SK-N-SH (cell line): ENCODE data around the gene R3HDM2.

ENCODE experiments used
- CHD2 ChIP-seq: fragments of 150-350 bp; IDR thresholded peaks from 2 replicates; pipeline ENCODE4 v1.6.1; 2018; ENCODE audit warnings: low read length; ENCODE audit not compliant: partially characterized antibody
- CTCF ChIP-seq: fragments of 200-600 bp; sonication (generic); IDR thresholded peaks from 2 replicates; pipeline ENCODE4 v1.6.1; 2017; ENCODE audit warnings: antibody characterized with exemption, mild to moderate bottlenecking, moderate library complexity
- EZH2phosphoT487 ChIP-seq: fragments of 200-600 bp; sonication (generic); IDR thresholded peaks from 2 replicates; pipeline ENCODE4 v1.6.1; 2017; ENCODE audit warnings: low read depth, mixed run types, mild to moderate bottlenecking, antibody characterized with exemption, moderate library complexity, borderline replicate concordance
- GATA2 ChIP-seq: sonication (generic); formaldehyde crosslinking; IDR thresholded peaks from 2 replicates; pipeline ENCODE4 v1.5.0; 2020; ENCODE audit warnings: mild to moderate bottlenecking, missing genetic modification reagents
- NFIC ChIP-seq: IDR thresholded peaks from 2 replicates; pipeline ENCODE4 v1.4.0; 2012; ENCODE audit warnings: borderline replicate concordance
- REST ChIP-seq: IDR thresholded peaks from 2 replicates; pipeline ENCODE4 v1.6.1; 2012; ENCODE audit warnings: mild to moderate bottlenecking, low read depth, low read length, moderate library complexity
- SIN3A ChIP-seq: IDR thresholded peaks from 2 replicates; pipeline ENCODE4 v1.6.1; 2012; ENCODE audit warnings: low read depth, mild to moderate bottlenecking, low read length, moderate library complexity, borderline replicate concordance
- USF2 ChIP-seq: fragments of 150-350 bp; IDR thresholded peaks from 2 replicates; pipeline ENCODE4 v1.6.1; 2017; ENCODE audit warnings: antibody characterized with exemption, low read length, low read depth, borderline replicate concordance
- YY1 ChIP-seq: IDR thresholded peaks from 2 replicates; pipeline ENCODE4 v1.4.0; 2012; ENCODE audit warnings: low read depth, mild to moderate bottlenecking
- ZBTB33 ChIP-seq: IDR thresholded peaks from 2 replicates; pipeline ENCODE4 v1.4.0; 2012; ENCODE audit warnings: low read depth, borderline replicate concordance

GRCh38 chr12:57434517-57435223 is 3.8 kb upstream of the R3HDM2 start, which contains the start of gene INHBC:
- TF ChIP-seq GATA2 (CRISPR knock-in tag): no peak
- TF ChIP-seq SIN3A: no peak
- no peak for TF ChIP-seq CTCF
- TF ChIP-seq EZH2phosphoT487: no peak
- TF ChIP-seq USF2: no peak
- TF ChIP-seq REST: no peak
- TF ChIP-seq YY1: no peak
- no peak for TF ChIP-seq CHD2
- no peak for TF ChIP-seq ZBTB33
- TF ChIP-seq NFIC: no peak
